ENCODE measurements around the gene GUCY1A2.

- TF ChIP-seq CTCF (IDR thresholded peaks at IDR 0.05): no peak
- no peak for TF ChIP-seq POLR2A (IDR thresholded peaks at IDR 0.05)
These were observed 3.4 kb downstream of the GUCY1A2 start for GRCh38 chr11:107014871-107015270.
